Endodermal cell (in vitro differentiated cells): Measurements from ENCODE around the gene IBTK. TPM values are rescaled to one million over a fixed set of nuclear protein-coding genes. Genes with fewer than 3 reads are reported as not detected.

Experiments
- DNase-seq: peaks from one replicate; pipeline ENCODE4 v3.0.0-alpha.2; 2017
- H3K27ac ChIP-seq: 2 replicates; pipeline ENCODE4 v1.5.1; 2013; ENCODE audit warnings: mild to moderate bottlenecking, low read depth, low read length, moderate library complexity
- H3K27me3 ChIP-seq: 2 replicates; pipeline ENCODE4 v1.6.1; 2013; ENCODE audit warnings: mild to moderate bottlenecking, low read length, moderate library complexity; ENCODE audit not compliant: insufficient read depth, control insufficient read depth, poor library complexity, severe bottlenecking
- H3K36me3 ChIP-seq: 2 replicates; pipeline ENCODE4 v1.7.0; 2013; ENCODE audit warnings: mild to moderate bottlenecking, low read length, moderate library complexity; ENCODE audit not compliant: control insufficient read depth, insufficient read depth
- H3K4me1 ChIP-seq: one replicate; pipeline ENCODE4 v1.7.0; 2013; ENCODE audit warnings: low read length; ENCODE audit not compliant: control insufficient read depth, insufficient read depth
- H3K4me3 ChIP-seq: 2 replicates; pipeline ENCODE4 v1.5.1; 2013; ENCODE audit warnings: mild to moderate bottlenecking, low read length, moderate library complexity
- H3K9ac ChIP-seq: 2 replicates; pipeline ENCODE4 v1.6.1; 2013; ENCODE audit warnings: mild to moderate bottlenecking, low read length, moderate library complexity; ENCODE audit not compliant: poor library complexity, severe bottlenecking; ENCODE audit errors: extremely low read depth
- H3K9me3 ChIP-seq: 2 replicates; pipeline ENCODE4 v1.6.1; 2013; ENCODE audit warnings: mild to moderate bottlenecking, low read length, moderate library complexity; ENCODE audit not compliant: control insufficient read depth
- H3K27ac Mint-ChIP-seq: 2 replicates; pipeline ENCODE4 v1.8.0; 2020; ENCODE audit warnings: mixed read lengths
- H3K27me3 Mint-ChIP-seq: 2 replicates; pipeline ENCODE4 v1.8.0; 2021; ENCODE audit warnings: mild to moderate bottlenecking, mixed read lengths; ENCODE audit not compliant: insufficient read depth
- H3K36me3 Mint-ChIP-seq: 2 replicates; pipeline ENCODE4 v1.8.0; 2020; ENCODE audit warnings: low read depth, mixed read lengths
- H3K4me1 Mint-ChIP-seq: 2 replicates; pipeline ENCODE4 v1.8.0; 2020; ENCODE audit warnings: mixed read lengths
- H3K4me3 Mint-ChIP-seq: 2 replicates; pipeline ENCODE4 v1.8.0; 2020; ENCODE audit warnings: mild to moderate bottlenecking, moderate library complexity, mixed read lengths
- H3K9me3 Mint-ChIP-seq: 2 replicates; pipeline ENCODE4 v1.8.0; 2020; ENCODE audit warnings: mild to moderate bottlenecking, mixed read lengths
- WGBS, 2 experiments: methylation state at CpG; one replicate each; pipeline versions ENCODE4 v1.1.5 to v1.1.7; 2013; ENCODE audit warnings: missing lambda C conversion rate in 2 of 2, mixed read lengths in 1 of 2; ENCODE audit not compliant: insufficient coverage in 1 of 2, insufficient read length in 1 of 2; 5-methylcytosine and 5-hydroxymethylcytosine counted together
- total RNA-seq, 2 donors: library from RNA; stranded (reverse); fragmentation: NEBNext Ultra II Directional in 1 of 2; extraction: Animal tissue kit (Norgen Biotek cat#: 25700) in 1 of 2; gene quantifications; 2 replicates in 1 of 2; 3 replicates in 1 of 2; pipeline ENCODE4 v1.2.1, GENCODE V29; 2021
- TF ChIP-seq, protein P1 (sequence below): fragments of 200-600 bp; sonication (generic); conservative IDR thresholded peaks from 2 replicates; pipeline ENCODE4 v1.5.0; 2021; ENCODE audit warnings: antibody characterized with exemption, mild to moderate bottlenecking

IBTK gene
- total RNA-seq, 2 donors from 2014 or later = 35.8 to 46.2 TPM

DNA sequence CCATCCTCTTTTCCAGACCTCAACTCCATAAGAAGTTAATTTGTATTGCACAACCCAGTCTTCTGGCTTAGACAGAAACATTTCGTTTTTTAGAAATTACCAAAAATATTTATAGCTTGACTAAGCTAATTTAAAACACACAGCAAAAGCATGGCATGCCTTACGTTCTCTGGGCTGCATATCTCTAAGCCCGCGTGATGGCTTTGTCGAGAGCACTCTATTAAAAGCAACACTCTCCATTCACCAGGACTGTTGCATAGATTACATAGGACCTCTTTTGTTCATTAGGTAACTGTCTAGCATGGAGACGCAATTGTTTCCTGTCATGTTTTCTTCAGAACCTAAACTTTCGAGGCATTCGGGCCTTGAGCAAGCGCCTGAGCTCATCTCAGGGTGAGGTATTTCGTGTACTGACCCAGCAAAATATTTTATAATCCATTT lies 104.5 kb downstream of the IBTK start:
- Histone ChIP-seq H3K36me3 (no peaks in the 10 kb centered on the region), H3K4me3 (no peak overlapping the region), H3K9ac (no peak overlapping the region), H3K4me1 (peaks cover 10% of the 10 kb centered on the region), H3K27me3 (no peaks in the 10 kb centered on the region), H3K9me3 (no peaks in the 10 kb centered on the region), H3K27ac (no peak overlapping the region)
- H3K27me3 Mint-ChIP-seq = no peaks in the 10 kb centered on the region
- 85 to 93% methylated on average over 7 to 10 of the region's 10 CpGs for WGBS, 2 experiments
- no peak overlapping the region for H3K27ac Mint-ChIP-seq
- H3K9me3 Mint-ChIP-seq = no peaks in the 10 kb centered on the region
- peaks cover 18% of the 10 kb centered on the region for H3K4me1 Mint-ChIP-seq
- H3K4me3 Mint-ChIP-seq = no peak overlapping the region
- no peaks in the 10 kb centered on the region for H3K36me3 Mint-ChIP-seq
- no peak for DNase-seq
- TF ChIP-seq, protein P1, sequence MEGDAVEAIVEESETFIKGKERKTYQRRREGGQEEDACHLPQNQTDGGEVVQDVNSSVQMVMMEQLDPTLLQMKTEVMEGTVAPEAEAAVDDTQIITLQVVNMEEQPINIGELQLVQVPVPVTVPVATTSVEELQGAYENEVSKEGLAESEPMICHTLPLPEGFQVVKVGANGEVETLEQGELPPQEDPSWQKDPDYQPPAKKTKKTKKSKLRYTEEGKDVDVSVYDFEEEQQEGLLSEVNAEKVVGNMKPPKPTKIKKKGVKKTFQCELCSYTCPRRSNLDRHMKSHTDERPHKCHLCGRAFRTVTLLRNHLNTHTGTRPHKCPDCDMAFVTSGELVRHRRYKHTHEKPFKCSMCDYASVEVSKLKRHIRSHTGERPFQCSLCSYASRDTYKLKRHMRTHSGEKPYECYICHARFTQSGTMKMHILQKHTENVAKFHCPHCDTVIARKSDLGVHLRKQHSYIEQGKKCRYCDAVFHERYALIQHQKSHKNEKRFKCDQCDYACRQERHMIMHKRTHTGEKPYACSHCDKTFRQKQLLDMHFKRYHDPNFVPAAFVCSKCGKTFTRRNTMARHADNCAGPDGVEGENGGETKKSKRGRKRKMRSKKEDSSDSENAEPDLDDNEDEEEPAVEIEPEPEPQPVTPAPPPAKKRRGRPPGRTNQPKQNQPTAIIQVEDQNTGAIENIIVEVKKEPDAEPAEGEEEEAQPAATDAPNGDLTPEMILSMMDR = no peak

DNA sequence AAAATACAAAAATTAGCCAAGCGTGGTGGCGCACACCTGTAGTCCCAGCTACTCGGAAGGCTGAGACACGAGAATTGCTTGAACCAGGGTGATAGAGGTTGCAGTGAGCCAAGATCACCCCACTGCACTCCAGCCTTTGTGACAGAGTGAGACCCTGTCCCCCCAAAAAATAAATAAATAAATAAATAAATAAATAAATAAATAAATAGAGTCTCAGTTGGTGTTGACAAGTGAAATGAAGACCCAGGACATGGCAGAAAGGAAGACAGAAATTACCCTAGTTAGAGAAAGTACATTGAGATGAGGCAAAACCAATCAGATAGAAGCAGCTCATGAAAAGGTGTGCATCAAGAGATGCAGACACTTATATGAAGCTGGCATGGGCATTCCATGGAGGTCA lies 105.0 kb downstream of the IBTK start:
- Histone ChIP-seq H3K9ac (no peak overlapping the region), H3K27me3 (no peaks in the 10 kb centered on the region), H3K27ac (no peak overlapping the region), H3K4me1 (peaks cover 10% of the 10 kb centered on the region), H3K9me3 (no peaks in the 10 kb centered on the region), H3K36me3 (no peaks in the 10 kb centered on the region), H3K4me3 (no peak overlapping the region)
- no peaks in the 10 kb centered on the region for H3K9me3 Mint-ChIP-seq
- H3K4me3 Mint-ChIP-seq = no peak overlapping the region
- no peaks in the 10 kb centered on the region for H3K27me3 Mint-ChIP-seq
- TF ChIP-seq, protein P1 = no peak
- H3K27ac Mint-ChIP-seq = no peak overlapping the region
- no peaks in the 10 kb centered on the region for H3K36me3 Mint-ChIP-seq
- WGBS, 2 experiments = 50 to 87% methylated on average over 4 of the region's 4 CpGs
- peaks cover 18% of the 10 kb centered on the region for H3K4me1 Mint-ChIP-seq
- no peak for DNase-seq

DNA sequence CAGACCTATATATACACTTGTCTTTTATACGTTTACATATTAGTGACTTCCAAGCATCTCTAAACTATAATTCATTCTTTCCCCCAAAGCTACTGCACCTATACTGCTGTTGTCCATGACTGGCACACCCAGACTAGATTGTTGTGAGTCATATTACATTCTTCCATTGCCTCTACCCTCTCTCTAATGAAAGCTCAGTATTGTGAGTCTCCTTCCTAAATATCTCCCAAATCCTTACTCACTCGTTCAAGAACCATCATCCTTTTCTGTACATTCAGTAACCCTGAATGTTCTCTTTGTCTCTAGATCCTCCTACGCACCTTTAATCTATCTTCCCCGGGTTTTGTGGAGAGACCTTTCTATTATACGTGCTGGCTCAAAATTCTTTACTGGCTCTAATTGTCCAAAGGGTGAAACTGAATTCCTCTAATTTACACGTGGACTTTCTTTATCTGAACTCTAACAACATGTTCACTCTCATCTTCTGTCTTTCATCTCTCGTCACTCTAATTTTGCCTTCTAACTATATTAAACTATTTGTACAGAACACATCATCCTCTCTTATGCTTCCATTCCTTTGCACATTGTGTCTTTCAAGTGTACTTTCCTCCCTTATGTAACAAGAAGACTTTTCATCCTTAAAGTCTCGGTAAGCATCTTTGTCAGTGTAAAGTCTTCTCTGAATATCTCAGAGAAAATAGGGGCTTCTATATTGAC lies 109.3 kb downstream of the IBTK start:
- Mint-ChIP-seq H3K27ac (no peak overlapping the region), H3K36me3 (no peaks in the 10 kb centered on the region), H3K4me3 (no peak overlapping the region), H3K27me3 (no peaks in the 10 kb centered on the region), H3K9me3 (no peaks in the 10 kb centered on the region), H3K4me1 (no peaks in the 10 kb centered on the region)
- DNase-seq = no peak
- Histone ChIP-seq H3K9me3 (no peaks in the 10 kb centered on the region), H3K4me1 (peaks cover 2% of the 10 kb centered on the region), H3K36me3 (no peaks in the 10 kb centered on the region), H3K9ac (no peak overlapping the region), H3K4me3 (no peak overlapping the region), H3K27ac (no peak overlapping the region), H3K27me3 (no peaks in the 10 kb centered on the region)
- TF ChIP-seq, protein P1 = no peak
- WGBS, 2 experiments = 89 to 90% methylated on average over 7 to 8 of the region's 8 CpGs
